Stimulated activated naive CD8-positive, alpha-beta T cell treated with anti-CD3 and anti-CD28 coated beads, Interleukin-15, Interleukin-2, amounts not matched to agents 100 ng/mL and 50 ng/mL, for 24 hours (primary cell): ENCODE measurements around the gene SCGB3A1.

ENCODE experiments used
- H3K27ac Mint-ChIP-seq: one replicate; pipeline ENCODE4 v1.8.0; 2021; ENCODE audit warnings: mild to moderate bottlenecking, mixed read lengths
- H3K27me3 Mint-ChIP-seq: one replicate; pipeline ENCODE4 v1.8.0; 2021; ENCODE audit warnings: mixed read lengths
- H3K36me3 Mint-ChIP-seq: one replicate; pipeline ENCODE4 v1.8.0; 2021; ENCODE audit warnings: low read depth, mixed read lengths
- H3K4me1 Mint-ChIP-seq: one replicate; pipeline ENCODE4 v1.8.0; 2021; ENCODE audit warnings: low read depth, mixed read lengths
- H3K4me3 Mint-ChIP-seq: one replicate; pipeline ENCODE4 v1.8.0; 2021; ENCODE audit warnings: mild to moderate bottlenecking, mixed read lengths
- H3K9me3 Mint-ChIP-seq: one replicate; pipeline ENCODE4 v1.8.0; 2021; ENCODE audit warnings: mixed read lengths

Gene SCGB3A1

GRCh38 chr5:180618829-180619562 is 27.7 kb upstream of the SCGB3A1 start:
- peaks cover 4% of the 10 kb centered on the region for H3K4me1 Mint-ChIP-seq
- H3K9me3 Mint-ChIP-seq = no peaks in the 10 kb centered on the region
- no peaks in the 10 kb centered on the region for H3K27me3 Mint-ChIP-seq
- H3K36me3 Mint-ChIP-seq = no peaks in the 10 kb centered on the region
- H3K27ac Mint-ChIP-seq = no peak overlapping the region
- H3K4me3 Mint-ChIP-seq = no peak overlapping the region

- H3K27me3 Mint-ChIP-seq = no peaks in the 10 kb centered on the region
- H3K9me3 Mint-ChIP-seq = no peaks in the 10 kb centered on the region
- no peak overlapping the region for H3K27ac Mint-ChIP-seq
- H3K4me3 Mint-ChIP-seq = no peak overlapping the region
- no peaks in the 10 kb centered on the region for H3K36me3 Mint-ChIP-seq
- no peaks in the 10 kb centered on the region for H3K4me1 Mint-ChIP-seq
These were observed 27.2 kb upstream of the SCGB3A1 start for GRCh38 chr5:180618487-180618828.

GRCh38 chr5:180613814-180614188 is 22.5 kb upstream of the SCGB3A1 start:
- Mint-ChIP-seq H3K27me3 (no peaks in the 10 kb centered on the region), H3K9me3 (no peaks in the 10 kb centered on the region), H3K36me3 (no peaks in the 10 kb centered on the region), H3K4me1 (no peaks in the 10 kb centered on the region), H3K4me3 (no peak overlapping the region), H3K27ac (no peak overlapping the region)

- Mint-ChIP-seq H3K27ac (no peak overlapping the region), H3K4me3 (no peak overlapping the region), H3K9me3 (no peaks in the 10 kb centered on the region), H3K36me3 (no peaks in the 10 kb centered on the region), H3K27me3 (no peaks in the 10 kb centered on the region), H3K4me1 (no peaks in the 10 kb centered on the region)
These were observed 22.0 kb upstream of the SCGB3A1 start for GRCh38 chr5:180613188-180613813.

- H3K4me3 Mint-ChIP-seq = no peak overlapping the region
- H3K27ac Mint-ChIP-seq = no peak overlapping the region
- no peaks in the 10 kb centered on the region for H3K36me3 Mint-ChIP-seq
- no peaks in the 10 kb centered on the region for H3K27me3 Mint-ChIP-seq
- H3K4me1 Mint-ChIP-seq = no peaks in the 10 kb centered on the region
- no peaks in the 10 kb centered on the region for H3K9me3 Mint-ChIP-seq
These were observed 21.4 kb upstream of the SCGB3A1 start for GRCh38 chr5:180612683-180613082.

GRCh38 chr5:180611140-180611850 is 20.0 kb upstream of the SCGB3A1 start:
- Mint-ChIP-seq H3K9me3 (no peaks in the 10 kb centered on the region), H3K36me3 (no peaks in the 10 kb centered on the region), H3K4me3 (no peak overlapping the region), H3K27me3 (no peaks in the 10 kb centered on the region), H3K4me1 (no peaks in the 10 kb centered on the region), H3K27ac (no peak overlapping the region)

GRCh38 chr5:180609817-180610550 is 18.7 kb upstream of the SCGB3A1 start:
- Mint-ChIP-seq H3K9me3 (no peaks in the 10 kb centered on the region), H3K4me3 (no peak overlapping the region), H3K27me3 (no peaks in the 10 kb centered on the region), H3K27ac (no peak overlapping the region), H3K36me3 (no peaks in the 10 kb centered on the region), H3K4me1 (no peaks in the 10 kb centered on the region)

- Mint-ChIP-seq H3K27ac (no peak overlapping the region), H3K36me3 (no peaks in the 10 kb centered on the region), H3K4me3 (no peak overlapping the region), H3K27me3 (no peaks in the 10 kb centered on the region), H3K4me1 (no peaks in the 10 kb centered on the region), H3K9me3 (no peaks in the 10 kb centered on the region)
These were observed 18.1 kb upstream of the SCGB3A1 start for GRCh38 chr5:180609386-180609785.

- H3K27me3 Mint-ChIP-seq = no peaks in the 10 kb centered on the region
- no peaks in the 10 kb centered on the region for H3K36me3 Mint-ChIP-seq
- no peaks in the 10 kb centered on the region for H3K9me3 Mint-ChIP-seq
- H3K27ac Mint-ChIP-seq = no peak overlapping the region
- no peaks in the 10 kb centered on the region for H3K4me1 Mint-ChIP-seq
- H3K4me3 Mint-ChIP-seq = no peak overlapping the region
These were observed 17.4 kb upstream of the SCGB3A1 start for GRCh38 chr5:180608572-180609310.

- Mint-ChIP-seq H3K4me3 (no peak overlapping the region), H3K9me3 (no peaks in the 10 kb centered on the region), H3K36me3 (no peaks in the 10 kb centered on the region), H3K27ac (no peak overlapping the region), H3K4me1 (no peaks in the 10 kb centered on the region), H3K27me3 (no peaks in the 10 kb centered on the region)
These were observed 16.7 kb upstream of the SCGB3A1 start for GRCh38 chr5:180607861-180608571.

GRCh38 chr5:180606215-180606785 is 15.0 kb upstream of the SCGB3A1 start:
- Mint-ChIP-seq H3K4me3 (no peak overlapping the region), H3K9me3 (no peaks in the 10 kb centered on the region), H3K36me3 (no peaks in the 10 kb centered on the region), H3K27ac (no peak overlapping the region), H3K4me1 (no peaks in the 10 kb centered on the region), H3K27me3 (no peaks in the 10 kb centered on the region)

- Mint-ChIP-seq H3K36me3 (no peaks in the 10 kb centered on the region), H3K4me3 (no peak overlapping the region), H3K27me3 (no peaks in the 10 kb centered on the region), H3K4me1 (no peaks in the 10 kb centered on the region), H3K9me3 (no peaks in the 10 kb centered on the region), H3K27ac (no peak overlapping the region)
These were observed 14.4 kb upstream of the SCGB3A1 start for GRCh38 chr5:180605554-180606214.

- no peaks in the 10 kb centered on the region for H3K9me3 Mint-ChIP-seq
- H3K4me1 Mint-ChIP-seq = no peaks in the 10 kb centered on the region
- no peaks in the 10 kb centered on the region for H3K36me3 Mint-ChIP-seq
- H3K27ac Mint-ChIP-seq = no peak overlapping the region
- H3K4me3 Mint-ChIP-seq = no peak overlapping the region
- no peaks in the 10 kb centered on the region for H3K27me3 Mint-ChIP-seq
These were observed 13.0 kb upstream of the SCGB3A1 start for GRCh38 chr5:180604271-180604670.
